GM11168 (cell line): ENCODE measurements around the gene MAD1L1.

Source experiments
- in situ Hi-C: fragments of 300-500 bp; cut with MboI; formaldehyde crosslinking; loops from one replicate; pipeline ENCODE4 v1.12.0; 2022; ENCODE audit warnings: low sequenced_read_pairs; ENCODE audit not compliant: unreplicated experiment

Gene MAD1L1

GRCh38 chr7:1943933-1944618 is 288.7 kb downstream of the MAD1L1 start:
- in situ Hi-C loops = no loop called here

- in situ Hi-C loops = no loop called here
These were observed 289.4 kb downstream of the MAD1L1 start for GRCh38 chr7:1943326-1943725.

- in situ Hi-C loops = no loop called here
These were observed 289.8 kb downstream of the MAD1L1 start for GRCh38 chr7:1942941-1943289.

DNA sequence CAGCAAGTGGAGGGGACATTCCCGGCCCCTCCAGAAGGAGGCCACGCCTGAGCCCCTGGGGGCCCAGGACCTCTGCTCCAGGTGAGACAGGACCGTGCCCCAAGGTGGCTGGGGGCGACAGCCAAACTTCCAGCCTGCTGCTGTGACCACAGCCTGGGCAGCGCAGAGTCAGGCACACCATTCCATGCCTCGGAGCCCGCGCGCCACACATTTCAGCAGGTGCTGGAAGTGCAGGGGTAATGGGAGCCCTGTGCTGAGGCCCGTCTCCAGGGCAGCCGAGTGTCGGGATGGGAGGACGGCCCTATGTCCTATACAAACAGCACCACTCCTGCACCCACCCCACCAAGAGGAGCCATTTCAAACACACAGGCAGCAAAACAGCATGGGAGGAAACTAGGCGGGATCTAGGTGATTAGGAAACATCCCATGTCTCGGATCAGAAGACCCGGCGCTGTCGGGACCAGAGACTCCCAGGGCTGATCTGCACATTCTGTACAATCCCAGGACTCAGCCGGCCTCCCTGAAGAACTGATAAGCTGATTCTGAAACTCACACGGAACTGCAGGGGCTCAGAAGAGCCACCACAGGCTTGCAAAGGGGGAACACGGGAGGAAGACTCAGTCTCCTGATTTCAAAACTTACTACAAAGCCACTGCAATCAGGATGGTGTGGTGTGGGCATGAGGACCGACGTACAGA is 290.4 kb downstream of the MAD1L1 start:
- in situ Hi-C loops = no loop called here

GRCh38 chr7:1941464-1942242 is 291.1 kb downstream of the MAD1L1 start:
- in situ Hi-C loops = no loop called here

DNA sequence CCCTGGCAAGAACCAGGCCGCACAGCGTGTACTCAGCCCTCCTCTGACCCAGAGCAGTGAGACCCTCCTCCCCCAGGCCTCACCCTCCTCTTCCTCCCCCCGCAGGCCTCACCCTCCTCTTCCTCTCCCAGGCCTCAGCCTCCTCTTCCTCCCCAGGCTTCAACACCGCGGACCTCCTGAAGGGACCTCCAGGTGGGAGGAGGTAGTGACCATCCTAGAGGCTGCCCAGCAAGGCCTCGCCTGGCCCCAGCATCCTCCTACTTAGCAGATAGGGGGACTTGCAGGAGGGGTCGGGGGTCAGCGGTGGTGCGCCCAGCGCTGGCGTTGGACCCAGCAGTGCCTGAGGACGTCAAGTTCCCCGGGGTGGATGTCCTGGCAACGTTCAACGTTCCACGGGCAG is 291.9 kb downstream of the MAD1L1 start:
- in situ Hi-C loops = no loop called here

DNA sequence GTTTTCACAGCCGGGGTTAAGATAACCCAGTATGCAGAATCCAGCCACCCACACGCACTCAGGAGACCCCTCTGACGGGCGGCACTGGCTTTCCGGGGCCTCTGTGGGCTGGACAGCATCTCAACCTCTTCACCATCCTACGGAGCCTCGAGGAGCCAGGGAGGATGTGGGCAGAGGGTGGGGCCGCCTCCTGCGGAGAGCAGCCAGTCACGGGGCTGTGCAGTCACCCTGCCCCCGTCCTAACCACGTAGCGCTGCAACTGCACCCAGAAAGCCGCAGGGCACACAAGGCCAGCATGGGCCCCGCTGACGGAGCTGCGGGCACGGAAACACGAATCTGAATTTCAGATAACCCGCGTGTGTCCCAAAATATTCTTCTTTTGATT is 292.4 kb downstream of the MAD1L1 start:
- in situ Hi-C loops = no loop called here

- in situ Hi-C loops = no loop called here
These were observed 293.0 kb downstream of the MAD1L1 start for GRCh38 chr7:1939434-1940401.

GRCh38 chr7:1938788-1939433 is 293.8 kb downstream of the MAD1L1 start:
- in situ Hi-C loops = no loop called here

DNA sequence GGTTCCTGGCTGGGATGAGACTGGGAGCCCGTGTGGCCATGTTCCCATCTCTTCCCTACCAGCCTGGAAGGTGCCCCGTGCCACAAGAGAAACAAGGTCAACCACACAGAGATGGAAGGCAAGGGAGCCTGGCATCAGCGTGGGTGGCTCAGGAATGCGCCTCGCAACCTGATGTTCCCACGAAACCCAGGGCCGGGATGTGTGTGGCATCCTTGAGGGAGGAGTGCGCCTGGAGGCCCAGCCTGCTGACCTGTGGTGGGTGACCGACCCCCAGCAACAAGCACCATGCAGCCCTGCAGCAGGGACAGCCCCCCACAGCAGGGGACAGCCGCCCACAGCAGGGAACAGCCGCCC is 295.5 kb downstream of the MAD1L1 start:
- in situ Hi-C loops = no loop called here

DNA sequence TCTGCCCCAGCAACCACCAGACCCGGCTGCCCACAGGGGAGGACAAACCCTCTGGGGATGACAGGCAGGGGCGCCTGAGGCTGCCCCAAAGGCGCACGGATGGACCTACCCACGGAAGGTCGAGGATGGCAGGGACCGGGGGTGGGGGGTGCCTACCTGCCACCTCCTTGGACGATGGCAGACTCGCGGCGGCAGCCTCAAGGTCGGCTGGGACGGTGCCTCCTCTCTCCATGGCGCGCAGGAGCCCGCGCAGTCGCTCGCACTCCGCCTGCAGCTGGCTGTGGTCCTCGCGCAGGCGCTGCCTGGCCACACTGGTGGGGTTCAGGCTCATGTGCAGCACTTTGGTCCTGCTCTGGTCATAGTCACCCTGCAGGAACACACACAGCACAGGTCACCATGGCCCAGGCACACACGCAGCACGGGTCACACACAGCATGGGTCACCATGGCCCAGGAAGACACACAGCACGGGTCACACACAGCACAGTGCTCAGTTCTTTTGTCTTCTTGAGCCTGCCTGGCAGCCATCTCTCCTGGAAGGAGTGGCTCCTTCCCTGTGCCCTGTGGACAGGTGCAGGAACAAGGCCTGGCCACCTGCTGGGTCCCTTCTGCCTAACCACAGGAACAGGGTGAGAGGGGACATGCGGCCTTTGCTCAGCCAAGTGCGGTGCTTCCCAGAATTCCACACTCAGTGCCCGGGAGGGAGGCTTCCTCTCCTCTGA is 296.1 kb downstream of the MAD1L1 start:
- in situ Hi-C loops = no loop called here

GRCh38 chr7:1936006-1936310 is 296.8 kb downstream of the MAD1L1 start:
- in situ Hi-C loops = no loop called here

GRCh38 chr7:1935176-1936005 is 297.4 kb downstream of the MAD1L1 start:
- in situ Hi-C loops = no loop called here

GRCh38 chr7:1934756-1935155 is 298.0 kb downstream of the MAD1L1 start:
- in situ Hi-C loops = no loop called here

DNA sequence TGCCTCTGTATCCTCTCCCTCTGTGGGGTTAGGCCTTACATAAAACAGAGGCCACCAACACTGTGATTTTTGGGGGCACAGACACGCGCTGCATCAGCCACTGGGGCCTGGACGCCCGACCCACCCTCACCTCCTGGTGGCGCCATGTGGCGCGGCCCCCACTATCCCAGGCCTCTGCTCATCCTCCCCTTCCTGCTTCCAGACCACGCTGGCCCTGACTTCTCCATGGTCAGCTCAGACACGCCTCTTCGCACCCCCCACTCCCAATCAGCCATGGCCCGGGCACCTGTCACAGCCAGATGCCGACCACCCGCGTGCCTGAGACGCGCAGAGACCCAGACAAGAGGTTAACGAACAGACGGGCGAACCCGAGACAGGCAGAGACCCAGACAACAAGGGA is 298.7 kb downstream of the MAD1L1 start:
- in situ Hi-C loops = no loop called here

GRCh38 chr7:1933066-1933750 is 299.5 kb downstream of the MAD1L1 start:
- in situ Hi-C loops = no loop called here

DNA sequence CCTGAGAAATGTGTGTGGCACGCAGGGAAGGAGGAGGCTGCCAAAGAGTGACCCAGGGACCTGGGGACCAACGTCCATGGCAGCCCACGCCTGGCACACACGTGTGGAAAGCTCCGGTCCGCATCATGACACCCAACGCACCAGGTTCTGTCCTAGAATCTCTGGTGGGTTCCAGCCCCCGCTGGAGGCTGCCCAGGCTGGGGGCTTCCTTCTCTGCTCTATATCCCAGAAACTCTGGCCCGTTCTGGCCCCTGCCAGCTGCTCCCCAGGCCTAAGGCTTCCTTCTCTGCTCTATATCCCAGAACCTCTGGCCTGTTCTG is 300.8 kb downstream of the MAD1L1 start:
- in situ Hi-C loops = no loop called here

GRCh38 chr7:1931256-1931950 is 301.3 kb downstream of the MAD1L1 start:
- in situ Hi-C loops = no loop called here
